ENCODE data around the gene LYZL2. TPM values are rescaled to one million over a fixed set of nuclear protein-coding genes. Genes with fewer than 3 reads are reported as not detected.

The LYZL2 gene
- total and polyA plus RNA-seq, 9 of the 15 experiments (the other 6 are each of a cell fraction or from before 2014, with no cell fraction given), result not detected

DNA sequence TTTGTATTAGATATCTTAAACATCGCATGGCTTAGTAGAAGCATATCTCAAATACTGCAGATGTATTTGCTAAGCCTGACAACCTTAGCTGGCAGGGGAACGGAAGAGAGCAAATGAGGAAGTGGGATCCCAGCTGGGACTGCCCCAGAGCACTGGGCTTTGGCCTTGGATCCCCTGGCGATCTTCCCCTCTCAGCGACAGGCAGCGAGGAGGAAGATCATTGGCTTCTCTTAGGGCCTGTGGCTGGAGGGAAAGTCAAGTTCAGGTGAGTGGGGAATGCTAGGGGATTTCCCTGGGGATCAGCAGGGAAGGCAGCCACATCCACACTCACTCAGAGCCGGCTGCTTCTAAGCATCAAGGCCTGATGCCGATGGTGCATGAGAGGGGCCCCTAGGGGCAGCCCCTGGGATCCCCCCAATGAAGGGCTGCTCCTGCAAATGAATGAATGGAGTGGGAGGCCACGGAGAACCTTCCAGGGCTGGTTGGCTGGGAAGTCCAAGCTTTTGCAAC, 42.0 kb downstream of the LYZL2 start (continued):
- TF ChIP-seq, protein P1, sequence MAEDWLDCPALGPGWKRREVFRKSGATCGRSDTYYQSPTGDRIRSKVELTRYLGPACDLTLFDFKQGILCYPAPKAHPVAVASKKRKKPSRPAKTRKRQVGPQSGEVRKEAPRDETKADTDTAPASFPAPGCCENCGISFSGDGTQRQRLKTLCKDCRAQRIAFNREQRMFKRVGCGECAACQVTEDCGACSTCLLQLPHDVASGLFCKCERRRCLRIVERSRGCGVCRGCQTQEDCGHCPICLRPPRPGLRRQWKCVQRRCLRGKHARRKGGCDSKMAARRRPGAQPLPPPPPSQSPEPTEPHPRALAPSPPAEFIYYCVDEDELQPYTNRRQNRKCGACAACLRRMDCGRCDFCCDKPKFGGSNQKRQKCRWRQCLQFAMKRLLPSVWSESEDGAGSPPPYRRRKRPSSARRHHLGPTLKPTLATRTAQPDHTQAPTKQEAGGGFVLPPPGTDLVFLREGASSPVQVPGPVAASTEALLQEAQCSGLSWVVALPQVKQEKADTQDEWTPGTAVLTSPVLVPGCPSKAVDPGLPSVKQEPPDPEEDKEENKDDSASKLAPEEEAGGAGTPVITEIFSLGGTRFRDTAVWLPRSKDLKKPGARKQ (CRISPR knock-in tag; IDR thresholded peaks at IDR 0.05), result no peak
- no peak for TF ChIP-seq NR1H2 (CRISPR knock-in tag; IDR thresholded peaks at IDR 0.05)
- TF ChIP-seq, protein P2, sequence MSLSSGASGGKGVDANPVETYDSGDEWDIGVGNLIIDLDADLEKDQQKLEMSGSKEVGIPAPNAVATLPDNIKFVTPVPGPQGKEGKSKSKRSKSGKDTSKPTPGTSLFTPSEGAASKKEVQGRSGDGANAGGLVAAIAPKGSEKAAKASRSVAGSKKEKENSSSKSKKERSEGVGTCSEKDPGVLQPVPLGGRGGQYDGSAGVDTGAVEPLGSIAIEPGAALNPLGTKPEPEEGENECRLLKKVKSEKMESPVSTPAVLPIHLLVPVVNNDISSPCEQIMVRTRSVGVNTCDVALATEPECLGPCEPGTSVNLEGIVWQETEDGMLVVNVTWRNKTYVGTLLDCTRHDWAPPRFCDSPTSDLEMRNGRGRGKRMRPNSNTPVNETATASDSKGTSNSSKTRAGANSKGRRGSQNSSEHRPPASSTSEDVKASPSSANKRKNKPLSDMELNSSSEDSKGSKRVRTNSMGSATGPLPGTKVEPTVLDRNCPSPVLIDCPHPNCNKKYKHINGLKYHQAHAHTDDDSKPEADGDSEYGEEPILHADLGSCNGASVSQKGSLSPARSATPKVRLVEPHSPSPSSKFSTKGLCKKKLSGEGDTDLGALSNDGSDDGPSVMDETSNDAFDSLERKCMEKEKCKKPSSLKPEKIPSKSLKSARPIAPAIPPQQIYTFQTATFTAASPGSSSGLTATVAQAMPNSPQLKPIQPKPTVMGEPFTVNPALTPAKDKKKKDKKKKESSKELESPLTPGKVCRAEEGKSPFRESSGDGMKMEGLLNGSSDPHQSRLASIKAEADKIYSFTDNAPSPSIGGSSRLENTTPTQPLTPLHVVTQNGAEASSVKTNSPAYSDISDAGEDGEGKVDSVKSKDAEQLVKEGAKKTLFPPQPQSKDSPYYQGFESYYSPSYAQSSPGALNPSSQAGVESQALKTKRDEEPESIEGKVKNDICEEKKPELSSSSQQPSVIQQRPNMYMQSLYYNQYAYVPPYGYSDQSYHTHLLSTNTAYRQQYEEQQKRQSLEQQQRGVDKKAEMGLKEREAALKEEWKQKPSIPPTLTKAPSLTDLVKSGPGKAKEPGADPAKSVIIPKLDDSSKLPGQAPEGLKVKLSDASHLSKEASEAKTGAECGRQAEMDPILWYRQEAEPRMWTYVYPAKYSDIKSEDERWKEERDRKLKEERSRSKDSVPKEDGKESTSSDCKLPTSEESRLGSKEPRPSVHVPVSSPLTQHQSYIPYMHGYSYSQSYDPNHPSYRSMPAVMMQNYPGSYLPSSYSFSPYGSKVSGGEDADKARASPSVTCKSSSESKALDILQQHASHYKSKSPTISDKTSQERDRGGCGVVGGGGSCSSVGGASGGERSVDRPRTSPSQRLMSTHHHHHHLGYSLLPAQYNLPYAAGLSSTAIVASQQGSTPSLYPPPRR (CRISPR knock-in tag; IDR thresholded peaks at IDR 0.05; ENCODE audit: borderline replicate concordance), result no peak
- TF ChIP-seq, protein P3, sequence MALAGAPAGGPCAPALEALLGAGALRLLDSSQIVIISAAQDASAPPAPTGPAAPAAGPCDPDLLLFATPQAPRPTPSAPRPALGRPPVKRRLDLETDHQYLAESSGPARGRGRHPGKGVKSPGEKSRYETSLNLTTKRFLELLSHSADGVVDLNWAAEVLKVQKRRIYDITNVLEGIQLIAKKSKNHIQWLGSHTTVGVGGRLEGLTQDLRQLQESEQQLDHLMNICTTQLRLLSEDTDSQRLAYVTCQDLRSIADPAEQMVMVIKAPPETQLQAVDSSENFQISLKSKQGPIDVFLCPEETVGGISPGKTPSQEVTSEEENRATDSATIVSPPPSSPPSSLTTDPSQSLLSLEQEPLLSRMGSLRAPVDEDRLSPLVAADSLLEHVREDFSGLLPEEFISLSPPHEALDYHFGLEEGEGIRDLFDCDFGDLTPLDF (CRISPR knock-in tag; IDR thresholded peaks at IDR 0.05), result no peak
- TF ChIP-seq PYGO2 (tag; IDR thresholded peaks at IDR 0.05), result no peak
- TF ChIP-seq, protein P4, sequence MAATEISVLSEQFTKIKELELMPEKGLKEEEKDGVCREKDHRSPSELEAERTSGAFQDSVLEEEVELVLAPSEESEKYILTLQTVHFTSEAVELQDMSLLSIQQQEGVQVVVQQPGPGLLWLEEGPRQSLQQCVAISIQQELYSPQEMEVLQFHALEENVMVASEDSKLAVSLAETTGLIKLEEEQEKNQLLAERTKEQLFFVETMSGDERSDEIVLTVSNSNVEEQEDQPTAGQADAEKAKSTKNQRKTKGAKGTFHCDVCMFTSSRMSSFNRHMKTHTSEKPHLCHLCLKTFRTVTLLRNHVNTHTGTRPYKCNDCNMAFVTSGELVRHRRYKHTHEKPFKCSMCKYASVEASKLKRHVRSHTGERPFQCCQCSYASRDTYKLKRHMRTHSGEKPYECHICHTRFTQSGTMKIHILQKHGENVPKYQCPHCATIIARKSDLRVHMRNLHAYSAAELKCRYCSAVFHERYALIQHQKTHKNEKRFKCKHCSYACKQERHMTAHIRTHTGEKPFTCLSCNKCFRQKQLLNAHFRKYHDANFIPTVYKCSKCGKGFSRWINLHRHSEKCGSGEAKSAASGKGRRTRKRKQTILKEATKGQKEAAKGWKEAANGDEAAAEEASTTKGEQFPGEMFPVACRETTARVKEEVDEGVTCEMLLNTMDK (IDR thresholded peaks at IDR 0.05; ENCODE audit: borderline replicate concordance, insufficient read depth, low read depth, low read length, poor library complexity, severe bottlenecking), result no peak
- TF ChIP-seq TAL1 (IDR thresholded peaks at IDR 0.05), result peak; percentile 24; the same call in 1 of the 2 replicates
- TF ChIP-seq, protein P5, sequence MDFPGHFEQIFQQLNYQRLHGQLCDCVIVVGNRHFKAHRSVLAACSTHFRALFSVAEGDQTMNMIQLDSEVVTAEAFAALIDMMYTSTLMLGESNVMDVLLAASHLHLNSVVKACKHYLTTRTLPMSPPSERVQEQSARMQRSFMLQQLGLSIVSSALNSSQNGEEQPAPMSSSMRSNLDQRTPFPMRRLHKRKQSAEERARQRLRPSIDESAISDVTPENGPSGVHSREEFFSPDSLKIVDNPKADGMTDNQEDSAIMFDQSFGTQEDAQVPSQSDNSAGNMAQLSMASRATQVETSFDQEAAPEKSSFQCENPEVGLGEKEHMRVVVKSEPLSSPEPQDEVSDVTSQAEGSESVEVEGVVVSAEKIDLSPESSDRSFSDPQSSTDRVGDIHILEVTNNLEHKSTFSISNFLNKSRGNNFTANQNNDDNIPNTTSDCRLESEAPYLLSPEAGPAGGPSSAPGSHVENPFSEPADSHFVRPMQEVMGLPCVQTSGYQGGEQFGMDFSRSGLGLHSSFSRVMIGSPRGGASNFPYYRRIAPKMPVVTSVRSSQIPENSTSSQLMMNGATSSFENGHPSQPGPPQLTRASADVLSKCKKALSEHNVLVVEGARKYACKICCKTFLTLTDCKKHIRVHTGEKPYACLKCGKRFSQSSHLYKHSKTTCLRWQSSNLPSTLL (IDR thresholded peaks at IDR 0.05), result 0 out of 2 replicates have a peak, but pooled peaks have one; percentile 18
- TF ChIP-seq, protein P6, sequence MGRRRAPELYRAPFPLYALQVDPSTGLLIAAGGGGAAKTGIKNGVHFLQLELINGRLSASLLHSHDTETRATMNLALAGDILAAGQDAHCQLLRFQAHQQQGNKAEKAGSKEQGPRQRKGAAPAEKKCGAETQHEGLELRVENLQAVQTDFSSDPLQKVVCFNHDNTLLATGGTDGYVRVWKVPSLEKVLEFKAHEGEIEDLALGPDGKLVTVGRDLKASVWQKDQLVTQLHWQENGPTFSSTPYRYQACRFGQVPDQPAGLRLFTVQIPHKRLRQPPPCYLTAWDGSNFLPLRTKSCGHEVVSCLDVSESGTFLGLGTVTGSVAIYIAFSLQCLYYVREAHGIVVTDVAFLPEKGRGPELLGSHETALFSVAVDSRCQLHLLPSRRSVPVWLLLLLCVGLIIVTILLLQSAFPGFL (CRISPR knock-in tag; IDR thresholded peaks at IDR 0.05), result no peak
